ENCODE measurements around the gene FPR2. TPM values are rescaled to one million over a fixed set of nuclear protein-coding genes. Genes with fewer than 3 reads are reported as not detected.

The FPR2 gene
- total and polyA plus RNA-seq, 9 of the 15 experiments (the other 6 are each of a cell fraction or from before 2014, with no cell fraction given) = 0.03 to 0.15 (median 0.07) TPM; not detected in 6

GRCh38 chr19:51807111-51807701 lies 46.2 kb downstream of the FPR2 start (continued):
- TF ChIP-seq HMBOX1 (IDR thresholded peaks at IDR 0.05) (peak; percentile 34), TEAD4 (IDR thresholded peaks at IDR 0.05; ENCODE audit: low read length) (peak; percentile 67), TEAD4 (CRISPR knock-in tag; IDR thresholded peaks at IDR 0.05; ENCODE audit: borderline replicate concordance) (no peak), LEF1 (IDR thresholded peaks at IDR 0.05) (peak; percentile 67; the same call in 1 of the 2 replicates), SMAD4 (CRISPR knock-in tag; conservative IDR thresholded peaks at IDR 0.05) (peak; percentile 71; the same call in 1 of the 2 replicates), ZNF12 (CRISPR knock-in tag; IDR thresholded peaks at IDR 0.05) (no peak), ZNF75A (CRISPR knock-in tag; IDR thresholded peaks at IDR 0.05) (no peak), VEZF1 (CRISPR knock-in tag; IDR thresholded peaks at IDR 0.05) (peak; percentile 81), ZNF174 (CRISPR knock-in tag; IDR thresholded peaks at IDR 0.05) (0 out of 2 replicates have a peak, but pooled peaks have one; percentile 4), TCF3 (CRISPR knock-in tag; IDR thresholded peaks at IDR 0.05) (peak; percentile 23), NR1H2 (CRISPR knock-in tag; IDR thresholded peaks at IDR 0.05) (no peak), ZNF592 (IDR thresholded peaks at IDR 0.05) (peak; percentile 90), CBFA2T3 (IDR thresholded peaks at IDR 0.05) (peak; percentile 66), SMARCE1 (IDR thresholded peaks at IDR 0.05) (peak; percentile 77), CTBP1 (IDR thresholded peaks at IDR 0.05; ENCODE audit: borderline replicate concordance) (peak; percentile 89), ARNT (IDR thresholded peaks at IDR 0.05) (peak; percentile 49 to 74; a peak in 2 of 4 replicates), CEBPB (tag; IDR thresholded peaks at IDR 0.05) (peak; percentile 55), ZNF740 (CRISPR knock-in tag; IDR thresholded peaks at IDR 0.05) (peak; percentile 98), ZNF740 (tag; IDR thresholded peaks at IDR 0.05) (peak in 1 of 2 experiments; percentile 97; a peak in 2 of 4 replicates), EP300 (IDR thresholded peaks at IDR 0.05; ENCODE audit: low read length) (peak; percentile 58), POLR2H (tag; IDR thresholded peaks at IDR 0.05; ENCODE audit: low read depth) (peak; percentile 50; the same call in 1 of the 2 replicates), CXXC5 (CRISPR knock-in tag; IDR thresholded peaks at IDR 0.05) (peak; percentile 76; the same call in 1 of the 2 replicates), TRIM24 (IDR thresholded peaks at IDR 0.05) (0 out of 4 replicates have a peak, but pooled peaks of 1 of the 2 experiments have one; percentile 25)

All from K562 (cell line).